HG03196 (cell line): ENCODE measurements around the gene CD8A.
"Not testable (repeated sequence)": the region's sequence is repeated elsewhere in the genome, so short reads cannot be mapped to it uniquely, and the experiment has no call there.

Source experiments
- ATAC-seq: cut with Tn5 transposase; IDR thresholded peaks from one replicate; pipeline ENCODE4 v1.9.1; 2021; ENCODE audit not compliant: unreplicated experiment

The CD8A gene

GRCh38 chr2:86790676-86791572 lies at the start of gene CD8A:
Gene CD8A, minus strand, starts transcription at chr2:86790913. Its CDS starts 88 bp downstream, at chr2:86790825.
- ATAC-seq, result no peak

GRCh38 chr2:86839871-86840548 lies 49.3 kb upstream of the CD8A start:
- not testable (repeated sequence) for ATAC-seq

DNA sequence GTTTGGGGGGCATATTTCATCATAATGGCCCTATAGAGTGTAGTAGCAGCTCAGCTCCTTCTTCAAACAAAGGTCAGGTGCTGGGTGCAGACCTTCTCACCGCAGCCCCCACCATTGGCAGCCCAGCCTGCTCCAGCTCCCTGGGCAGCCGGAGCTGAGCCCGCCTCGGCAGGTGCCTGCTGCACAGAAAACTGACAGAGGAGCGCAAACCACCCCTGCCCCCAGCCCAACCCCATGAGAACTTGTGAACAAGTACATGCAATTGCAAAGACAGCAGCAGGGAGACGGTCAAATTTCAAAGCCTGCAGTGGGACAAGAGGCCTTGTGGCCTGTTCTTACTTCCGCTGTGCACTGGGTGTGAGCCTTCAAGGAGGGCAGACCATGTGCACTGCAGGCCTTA lies 48.7 kb upstream of the CD8A start:
- not testable (repeated sequence) for ATAC-seq

DNA sequence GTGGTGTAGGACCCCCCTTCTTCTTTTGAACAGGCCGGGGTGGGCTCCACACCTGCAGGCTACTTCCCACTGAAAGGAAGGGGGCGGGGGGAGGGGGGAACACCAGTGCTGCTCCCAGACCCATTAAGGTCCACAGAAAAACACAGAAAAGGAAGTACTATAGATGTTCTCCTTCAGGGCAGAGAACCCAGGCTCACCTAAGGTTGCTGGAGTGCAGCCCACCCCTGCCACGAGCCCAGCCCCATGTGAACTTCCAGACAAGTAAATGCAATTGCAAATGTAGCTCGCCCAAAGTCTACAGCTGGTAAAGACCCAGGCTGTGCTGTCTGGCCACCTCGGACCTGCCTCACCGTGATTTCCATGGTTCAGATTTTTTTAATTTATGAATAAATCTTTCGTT lies 47.0 kb upstream of the CD8A start:
- ATAC-seq, result not testable (repeated sequence)

- not testable (repeated sequence) for ATAC-seq
These were observed 46.4 kb upstream of the CD8A start for GRCh38 chr2:86836915-86837695.

DNA sequence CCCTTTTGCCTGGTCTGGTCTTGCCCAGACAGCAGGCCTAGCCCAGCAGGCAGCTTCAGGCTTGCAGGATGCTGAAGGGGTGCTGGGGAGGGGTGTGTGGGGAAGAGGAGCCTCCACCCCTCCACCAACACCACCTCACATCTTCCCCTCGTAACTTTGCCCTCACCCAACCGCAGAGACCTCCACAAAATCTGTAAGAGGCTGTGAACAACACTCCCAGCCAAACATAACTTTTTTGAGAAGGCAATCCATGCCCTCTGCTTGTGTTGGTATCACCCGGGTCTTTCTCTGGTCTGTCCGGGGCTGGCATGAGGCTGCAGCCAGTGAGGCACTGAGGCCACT lies 44.8 kb upstream of the CD8A start:
- not testable (repeated sequence) for ATAC-seq

GRCh38 chr2:86833315-86833714 lies 42.6 kb upstream of the CD8A start:
- no peak for ATAC-seq

DNA sequence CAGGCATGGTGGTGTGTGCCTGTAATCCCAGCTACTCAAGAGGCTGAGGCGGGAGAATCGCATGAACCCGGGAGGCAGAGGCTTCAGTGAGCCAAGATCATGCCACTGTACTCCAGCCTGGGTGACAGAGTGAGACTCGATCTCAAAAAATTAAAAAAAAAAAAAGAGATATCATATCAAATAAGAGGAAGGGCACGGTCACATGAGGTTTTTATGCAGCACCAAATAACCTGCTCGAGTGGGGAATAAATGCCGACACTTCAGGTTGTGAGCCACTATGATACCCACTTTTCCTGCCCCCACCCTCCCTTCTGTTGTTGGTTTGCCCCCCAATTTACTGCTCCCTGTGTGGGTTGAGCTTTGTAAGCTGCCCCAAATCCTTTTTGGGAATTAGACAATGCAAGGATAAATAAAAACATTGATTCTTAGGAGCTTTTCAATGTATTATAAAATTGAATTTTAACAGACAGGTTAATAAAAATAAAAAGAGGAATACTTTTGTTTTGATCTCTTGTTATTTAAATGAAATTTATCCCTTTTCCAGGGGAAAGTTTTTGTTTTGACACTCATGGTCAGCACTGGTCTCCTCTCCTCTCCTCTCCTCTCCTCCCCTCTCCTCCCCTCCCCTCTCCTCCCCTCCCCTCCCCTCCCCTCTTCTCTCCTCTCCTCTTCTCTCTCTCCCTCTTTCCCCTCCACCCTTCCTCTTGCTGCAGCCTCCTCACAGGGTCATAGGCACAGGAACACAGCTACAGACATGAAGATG lies 41.8 kb upstream of the CD8A start:
- no peak for ATAC-seq

DNA sequence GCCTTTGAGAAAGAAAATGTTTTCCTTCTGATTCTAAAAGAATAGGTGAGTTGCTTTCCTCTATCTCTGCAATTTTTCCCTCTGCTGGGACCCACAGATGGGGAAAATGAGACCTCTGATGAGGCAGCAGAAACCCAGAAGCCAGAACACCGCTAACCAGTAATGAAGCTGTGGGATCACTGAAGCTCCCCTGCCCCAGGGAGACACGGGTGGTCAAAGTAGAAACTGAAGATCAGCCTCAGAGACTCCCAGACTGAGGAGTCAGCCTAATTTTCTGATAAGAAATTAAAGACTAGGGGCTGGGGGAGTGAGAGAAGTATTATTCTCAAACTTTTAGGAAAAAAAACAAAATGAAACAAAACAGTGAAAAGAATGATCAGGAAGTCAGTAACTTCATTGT lies 40.8 kb upstream of the CD8A start:
- ATAC-seq, result no peak

DNA sequence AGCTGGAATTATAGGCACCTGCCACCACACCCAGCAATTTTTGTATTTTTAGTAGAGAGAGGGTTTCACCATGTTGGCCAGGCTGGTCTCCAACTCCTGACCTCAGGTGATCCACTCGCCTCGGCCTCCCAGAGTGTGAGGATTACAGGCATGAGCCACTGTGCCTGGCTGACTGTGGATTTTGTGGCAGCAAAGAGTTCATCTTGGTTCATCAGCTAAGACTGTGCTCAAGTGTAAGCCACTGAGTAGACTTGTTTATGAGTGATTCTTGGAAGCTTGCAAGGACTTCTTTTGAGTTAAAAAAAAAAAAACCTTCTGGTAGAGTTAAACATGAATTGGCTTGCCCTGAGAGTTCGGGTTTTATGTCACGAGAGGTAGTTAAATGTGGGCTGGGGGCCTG lies 36.2 kb upstream of the CD8A start:
- ATAC-seq, result no peak

- no peak for ATAC-seq
These were observed 35.1 kb upstream of the CD8A start for GRCh38 chr2:86825693-86826381.

- no peak for ATAC-seq
These were observed 34.5 kb upstream of the CD8A start for GRCh38 chr2:86825036-86825692.

DNA sequence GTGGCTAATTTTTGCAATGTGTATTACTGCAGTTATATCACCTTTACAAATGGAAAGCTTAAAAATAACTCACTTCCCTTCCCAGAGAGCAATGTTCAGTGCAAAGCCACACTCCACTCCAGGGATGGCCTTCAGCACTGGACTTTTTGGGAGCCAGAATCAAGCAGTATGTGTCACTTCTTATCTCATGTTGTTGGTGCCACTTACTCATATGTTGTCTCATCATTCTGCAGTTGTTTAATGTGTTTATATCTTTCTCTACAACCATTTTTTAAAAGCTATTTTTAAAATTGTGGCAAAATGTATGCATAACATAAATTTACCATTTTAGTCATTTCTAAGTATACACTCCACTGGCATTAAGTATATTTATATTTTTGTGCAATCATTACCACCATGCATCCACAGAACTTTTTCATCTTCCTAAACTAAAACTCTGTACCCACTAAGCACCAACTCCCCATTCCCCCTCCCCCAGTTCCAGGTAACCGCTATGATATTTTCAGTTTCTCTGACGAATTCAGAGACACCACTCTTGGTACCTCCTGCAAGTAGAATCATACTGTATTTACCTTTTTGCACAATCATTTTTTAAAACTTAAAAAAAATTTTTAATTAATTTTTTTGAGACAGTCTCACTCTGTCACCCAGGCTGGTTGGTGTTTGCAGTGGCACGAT lies 32.1 kb upstream of the CD8A start:
- no peak for ATAC-seq

- no peak for ATAC-seq
These were observed 31.1 kb upstream of the CD8A start for GRCh38 chr2:86821842-86822241.

DNA sequence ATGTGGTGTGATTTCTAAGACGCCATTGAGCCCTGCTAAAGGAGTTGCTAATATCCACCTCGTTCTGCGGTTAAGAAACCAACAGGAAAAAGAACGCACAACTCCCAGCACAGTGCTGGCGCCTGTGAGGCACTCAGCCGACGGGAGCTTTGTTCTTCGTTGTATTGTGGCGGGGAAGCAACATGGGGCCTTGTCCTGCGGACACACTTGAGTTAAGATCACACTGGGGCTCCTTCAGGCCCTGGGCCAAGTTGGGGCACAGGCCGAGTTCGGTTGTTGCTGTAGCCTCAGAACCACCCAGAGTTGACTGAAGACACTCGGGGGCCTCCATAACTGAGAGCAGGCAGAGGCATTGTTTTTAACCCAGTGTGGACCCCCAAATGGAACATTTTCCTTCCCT lies 30.6 kb upstream of the CD8A start:
- no peak for ATAC-seq

DNA sequence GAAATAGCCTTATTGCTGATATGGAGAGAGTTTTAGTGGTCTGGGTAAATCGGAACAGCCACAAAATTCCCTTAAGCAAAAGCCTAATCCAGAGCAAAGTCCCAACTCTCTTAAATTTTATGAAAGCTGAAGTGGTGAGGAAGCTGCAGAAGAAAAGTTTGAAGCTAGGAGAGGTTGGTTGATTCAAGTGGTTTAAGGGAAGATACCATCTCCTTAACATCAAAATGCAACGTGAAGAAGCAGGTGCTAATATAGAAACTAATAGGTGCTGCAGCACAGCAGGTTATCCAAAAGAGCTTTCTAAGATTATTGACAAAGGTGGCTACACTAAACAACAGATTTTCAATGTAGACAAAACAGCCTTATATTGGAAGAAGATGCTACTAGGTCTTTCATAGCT lies 28.2 kb upstream of the CD8A start:
- ATAC-seq, result no peak

- no peak for ATAC-seq
These were observed 27.5 kb upstream of the CD8A start for GRCh38 chr2:86818114-86818801.

DNA sequence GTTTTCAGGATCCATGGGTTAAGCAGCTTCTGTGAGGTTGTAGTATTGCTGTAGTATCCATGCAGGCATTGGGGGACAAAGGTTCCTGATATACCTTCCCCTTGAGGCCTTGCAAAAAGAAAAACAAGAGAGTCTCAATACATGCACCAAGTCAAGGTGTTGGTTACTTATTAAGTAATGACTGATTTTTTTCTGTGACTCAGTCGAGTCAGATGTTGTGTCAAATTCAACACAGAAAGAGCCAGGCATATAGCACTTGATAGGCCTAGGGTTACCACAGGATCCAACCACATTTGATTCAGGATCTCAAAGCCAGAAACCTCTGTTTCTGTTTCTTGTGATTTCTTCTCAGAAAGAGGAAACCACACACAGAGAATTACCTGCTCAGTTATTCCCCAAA lies 24.9 kb upstream of the CD8A start:
- no peak for ATAC-seq
